Tibial artery (tissue), 4 donors: Measurements from ENCODE around the gene MGA.

Source experiments
- DNase-seq, 2 donors: peaks; one replicate each; pipeline ENCODE4 v3.0.0-alpha.2; 2019
- H3K27ac ChIP-seq, 2 donors: fragments of 200-600 bp; sonication (generic) in 1 of 2; 1 replicate in 1 of 2; 2 replicates in 1 of 2; pipeline ENCODE4 v1.5.1; 2018 to 2019; ENCODE audit warnings: mild to moderate bottlenecking in 1 of 2
- H3K27me3 ChIP-seq, 2 donors: fragments of 200-600 bp; sonication (generic) in 1 of 2; one replicate each; pipeline versions ENCODE4 v1.5.1 to v1.6.0; 2016 to 2019
- H3K36me3 ChIP-seq, 3 donors: fragments of 200-600 bp; sonication (generic) in 2 of 3; one replicate each; pipeline ENCODE4 v1.5.1; 2016 to 2019; ENCODE audit warnings: mild to moderate bottlenecking in 2 of 3
- H3K4me1 ChIP-seq, 4 donors: fragments of 200-600 bp; sonication (generic) in 2 of 4; 1 replicate in 3 of 4; 2 replicates in 1 of 4; pipeline ENCODE4 v1.5.1; 2016 to 2019
- H3K4me3 ChIP-seq, 2 donors: fragments of 200-600 bp; sonication (generic) in 1 of 2; 1 replicate in 1 of 2; 2 replicates in 1 of 2; pipeline ENCODE4 v1.5.1; 2018 to 2019; ENCODE audit warnings: mild to moderate bottlenecking in 2 of 2
- H3K9me3 ChIP-seq, 3 donors: fragments of 200-600 bp; sonication (generic) in 1 of 3; one replicate each; pipeline ENCODE4 v1.5.1; 2016 to 2019
- intact Hi-C: fragments of 100-400 bp; cut with DNase I; formaldehyde crosslinking; loops from one replicate; pipeline ENCODE4 v1.15.0; 2023; ENCODE audit warnings: low total_unique reads
- TF ChIP-seq, protein P1 (sequence below), 2 experiments: fragments of 200-600 bp in 1 of 2; fragments of 450-650 bp in 1 of 2; IDR thresholded peaks; one replicate each; pipeline ENCODE4 v1.5.1; 2017 to 2019; ENCODE audit warnings: antibody characterized with exemption in 2 of 2, mild to moderate bottlenecking in 1 of 2, moderate library complexity in 1 of 2

Gene MGA

DNA sequence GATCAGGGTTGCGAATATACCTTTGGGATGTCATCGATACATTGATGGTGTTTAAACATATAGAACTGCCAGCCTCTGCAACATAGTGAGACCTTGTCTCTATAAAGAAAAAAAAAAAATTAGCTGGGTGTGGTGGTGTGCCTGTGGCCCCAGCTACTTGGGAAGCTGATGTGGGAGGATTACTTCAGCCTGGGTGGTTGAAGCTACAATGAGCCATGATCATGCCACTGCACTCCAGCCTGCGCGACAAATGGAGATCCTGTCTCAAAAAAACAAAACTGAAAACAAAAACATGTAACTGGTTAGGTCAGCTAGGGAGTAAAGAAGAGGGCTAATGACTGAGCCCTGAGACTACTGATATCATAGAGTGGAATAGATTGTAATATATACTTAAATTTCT, 30.7 kb upstream of the MGA start:
- Histone ChIP-seq H3K27me3 (no peaks in the 10 kb centered on the region), H3K4me3 (no peak overlapping the region), H3K27ac (no peak overlapping the region), H3K9me3 (no peaks in the 10 kb centered on the region), H3K4me1 (no peaks in the 10 kb centered on the region), H3K36me3 (no peaks in the 10 kb centered on the region)
- no peak for DNase-seq
- TF ChIP-seq, protein P1, sequence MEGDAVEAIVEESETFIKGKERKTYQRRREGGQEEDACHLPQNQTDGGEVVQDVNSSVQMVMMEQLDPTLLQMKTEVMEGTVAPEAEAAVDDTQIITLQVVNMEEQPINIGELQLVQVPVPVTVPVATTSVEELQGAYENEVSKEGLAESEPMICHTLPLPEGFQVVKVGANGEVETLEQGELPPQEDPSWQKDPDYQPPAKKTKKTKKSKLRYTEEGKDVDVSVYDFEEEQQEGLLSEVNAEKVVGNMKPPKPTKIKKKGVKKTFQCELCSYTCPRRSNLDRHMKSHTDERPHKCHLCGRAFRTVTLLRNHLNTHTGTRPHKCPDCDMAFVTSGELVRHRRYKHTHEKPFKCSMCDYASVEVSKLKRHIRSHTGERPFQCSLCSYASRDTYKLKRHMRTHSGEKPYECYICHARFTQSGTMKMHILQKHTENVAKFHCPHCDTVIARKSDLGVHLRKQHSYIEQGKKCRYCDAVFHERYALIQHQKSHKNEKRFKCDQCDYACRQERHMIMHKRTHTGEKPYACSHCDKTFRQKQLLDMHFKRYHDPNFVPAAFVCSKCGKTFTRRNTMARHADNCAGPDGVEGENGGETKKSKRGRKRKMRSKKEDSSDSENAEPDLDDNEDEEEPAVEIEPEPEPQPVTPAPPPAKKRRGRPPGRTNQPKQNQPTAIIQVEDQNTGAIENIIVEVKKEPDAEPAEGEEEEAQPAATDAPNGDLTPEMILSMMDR (IDR thresholded peaks at IDR 0.05): no peak
- intact Hi-C loops: no loop called here

DNA sequence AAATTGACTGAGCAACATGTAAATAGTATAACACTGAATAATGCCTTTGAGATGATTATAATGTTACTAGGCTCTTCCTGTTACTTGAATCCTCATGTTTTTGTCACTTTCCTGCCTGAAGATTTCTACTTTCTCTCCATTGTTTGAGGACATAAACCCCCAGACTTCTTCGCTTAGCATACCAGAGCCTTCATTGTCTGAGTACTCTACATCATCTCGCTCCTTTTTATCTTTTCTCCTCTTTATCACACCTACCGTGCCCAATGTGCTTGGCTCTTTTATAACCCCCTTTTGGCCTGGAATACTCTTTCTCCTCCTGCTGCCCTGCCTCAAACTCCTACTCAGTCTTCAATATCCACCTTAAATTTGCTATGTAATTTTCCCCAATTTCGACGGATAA, 30.3 kb upstream of the MGA start:
- Histone ChIP-seq H3K4me3 (no peak overlapping the region), H3K27ac (no peak overlapping the region), H3K4me1 (no peaks in the 10 kb centered on the region), H3K36me3 (no peaks in the 10 kb centered on the region), H3K27me3 (no peaks in the 10 kb centered on the region), H3K9me3 (no peaks in the 10 kb centered on the region)
- TF ChIP-seq, protein P1 (IDR thresholded peaks at IDR 0.05): no peak
- DNase-seq: no peak
- intact Hi-C loops: no loop called here

DNA sequence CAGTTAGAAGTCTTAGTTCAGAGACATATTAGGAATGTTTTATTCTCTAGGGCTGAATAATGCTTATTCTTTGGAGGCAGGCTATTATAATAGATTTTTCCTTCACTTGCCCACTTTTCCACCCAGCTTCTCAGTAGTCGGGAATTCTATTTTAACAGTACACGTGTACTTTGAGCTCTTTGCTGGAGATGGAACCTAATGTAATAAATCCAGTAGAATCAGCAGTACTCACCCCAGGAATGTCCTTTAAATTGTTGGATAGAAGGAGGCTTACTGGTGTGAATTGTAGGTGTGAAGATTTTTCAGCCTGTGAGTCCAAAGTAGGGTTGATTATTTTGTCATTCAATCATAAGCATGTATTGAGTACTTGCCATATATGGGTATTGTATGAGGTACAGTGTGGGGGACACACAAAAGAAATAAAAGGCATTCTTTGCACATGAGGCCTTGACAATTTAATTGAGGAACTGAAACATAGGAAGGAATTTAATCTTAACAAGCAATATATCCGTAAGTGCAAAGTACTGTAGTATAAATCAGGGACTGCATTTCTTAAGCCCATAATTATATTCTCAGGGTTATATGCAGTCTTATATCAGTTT, 29.5 kb upstream of the MGA start:
- no peak for DNase-seq
- no peak overlapping the region for H3K27ac ChIP-seq
- H3K36me3 ChIP-seq: no peaks in the 10 kb centered on the region
- intact Hi-C loops: no loop called here
- no peaks in the 10 kb centered on the region for H3K27me3 ChIP-seq
- TF ChIP-seq, protein P1 (IDR thresholded peaks at IDR 0.05): no peak
- no peaks in the 10 kb centered on the region for H3K9me3 ChIP-seq
- H3K4me3 ChIP-seq: no peak overlapping the region
- no peaks in the 10 kb centered on the region for H3K4me1 ChIP-seq

DNA sequence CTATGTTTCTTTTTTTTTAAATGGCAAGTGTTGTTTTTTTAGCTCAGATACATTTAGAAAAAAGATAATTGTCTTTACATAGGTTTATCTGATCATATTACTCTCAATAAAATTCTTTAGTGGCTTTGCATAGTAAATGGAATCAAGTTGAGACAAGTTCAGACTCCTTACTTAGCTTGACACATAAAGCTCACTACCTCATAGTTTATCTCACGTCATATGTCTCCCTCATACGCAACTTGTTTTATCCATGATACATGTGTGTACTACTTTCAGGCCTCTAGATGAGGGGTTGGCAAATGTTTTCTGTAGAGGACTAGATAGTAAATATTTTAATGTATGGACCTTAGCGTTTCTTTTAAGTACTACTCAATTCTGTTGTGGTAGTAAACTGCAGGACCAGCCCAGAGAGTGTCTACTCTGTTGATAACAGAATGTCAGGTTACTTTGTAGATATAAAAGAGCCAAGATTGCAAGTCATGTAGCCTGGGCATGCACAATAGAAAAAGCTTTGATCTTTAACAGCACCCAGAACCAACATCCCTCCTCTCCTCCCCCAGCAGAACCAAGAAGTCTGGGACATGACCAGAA, 28.2 kb upstream of the MGA start:
- H3K27ac ChIP-seq: no peak overlapping the region
- H3K4me1 ChIP-seq: no peaks in the 10 kb centered on the region
- H3K9me3 ChIP-seq: no peaks in the 10 kb centered on the region
- TF ChIP-seq, protein P1 (IDR thresholded peaks at IDR 0.05): no peak
- no peak overlapping the region for H3K4me3 ChIP-seq
- no peak for DNase-seq
- no peaks in the 10 kb centered on the region for H3K27me3 ChIP-seq
- H3K36me3 ChIP-seq: no peaks in the 10 kb centered on the region
- intact Hi-C loops: no loop called here

DNA sequence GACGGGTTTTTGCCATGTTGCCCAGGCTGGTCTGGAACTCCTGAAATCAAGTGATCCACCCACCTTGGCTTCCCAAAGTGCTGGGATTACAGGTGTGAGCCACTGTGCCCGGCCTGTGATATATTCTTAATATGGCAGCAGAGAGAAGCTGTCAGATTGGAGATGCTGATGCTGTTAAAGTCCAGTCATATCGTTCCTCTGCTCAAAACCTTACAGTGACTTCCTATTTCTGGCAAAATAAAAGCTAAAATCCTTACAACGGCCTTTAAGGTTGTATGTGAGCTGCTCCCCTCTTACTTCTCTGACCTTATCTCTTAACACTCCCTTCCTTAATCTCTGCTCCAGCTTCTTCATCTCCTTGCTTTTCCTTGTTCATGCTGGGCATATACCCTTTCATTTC, 26.6 kb upstream of the MGA start:
- no peak for DNase-seq
- H3K27ac ChIP-seq: no peak overlapping the region
- H3K9me3 ChIP-seq: no peaks in the 10 kb centered on the region
- no peaks in the 10 kb centered on the region for H3K4me1 ChIP-seq
- no peaks in the 10 kb centered on the region for H3K27me3 ChIP-seq
- no peak overlapping the region for H3K4me3 ChIP-seq
- TF ChIP-seq, protein P1 (IDR thresholded peaks at IDR 0.05): no peak
- no peaks in the 10 kb centered on the region for H3K36me3 ChIP-seq
- intact Hi-C loops: no loop called here
